Right lobe of liver (tissue), 4 donors: ENCODE data around the gene UBAC2.

Experiments used
- POLR2A ChIP-seq: fragments of 450-650 bp; IDR thresholded peaks from one replicate; pipeline ENCODE4 v1.6.1; 2017; ENCODE audit warnings: antibody characterized with exemption, mild to moderate bottlenecking
- TF ChIP-seq, protein P1 (sequence below), 4 donors: fragments of 200-600 bp in 3 of 4; fragments of 450-650 bp in 1 of 4; IDR thresholded peaks; one replicate each; pipeline versions ENCODE4 v1.5.1 to v1.8.0; 2016 to 2022; ENCODE audit warnings: antibody characterized with exemption in 4 of 4, mild to moderate bottlenecking in 2 of 4
- donor health status: DM: no; HTN: no; CAD: no.
- donor health status: DM: no; HTN: no; CAD: no.
- donor health status: DM: no; HTN: yes; CAD: no.

DNA sequence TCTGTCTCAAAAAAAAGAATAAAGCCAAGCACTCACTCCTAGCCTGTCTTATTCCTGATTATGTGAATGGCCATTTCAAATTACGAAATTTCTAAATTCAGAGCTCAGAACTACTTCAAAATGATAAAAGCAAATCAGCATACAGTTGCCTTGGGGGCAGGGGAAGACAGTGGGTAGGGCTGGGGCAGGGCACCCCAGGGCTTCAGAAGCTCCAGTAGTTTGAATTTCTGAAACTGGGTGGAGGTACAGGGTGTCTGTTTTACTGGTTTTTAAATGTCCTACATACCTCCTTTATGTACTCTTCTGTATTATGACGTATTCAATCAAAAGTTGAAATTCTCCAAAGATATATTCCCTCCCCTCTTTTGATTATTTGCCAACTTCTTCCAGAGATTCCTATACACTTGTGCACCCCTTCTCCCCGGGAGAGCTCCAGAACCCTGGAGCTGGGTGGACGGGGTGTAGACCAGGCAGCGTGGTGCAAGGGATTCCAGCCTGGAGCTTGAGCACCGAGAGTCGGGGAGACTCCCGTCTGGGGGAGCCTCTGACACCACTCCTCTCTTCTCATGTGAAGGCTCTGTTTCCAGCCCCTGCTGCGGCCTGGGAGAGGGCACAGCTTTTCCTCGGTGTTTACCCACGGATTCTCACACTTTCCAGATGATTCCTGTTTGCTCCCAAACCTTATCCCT lies 191.3 kb downstream of the UBAC2 start:
- TF ChIP-seq, protein P1, sequence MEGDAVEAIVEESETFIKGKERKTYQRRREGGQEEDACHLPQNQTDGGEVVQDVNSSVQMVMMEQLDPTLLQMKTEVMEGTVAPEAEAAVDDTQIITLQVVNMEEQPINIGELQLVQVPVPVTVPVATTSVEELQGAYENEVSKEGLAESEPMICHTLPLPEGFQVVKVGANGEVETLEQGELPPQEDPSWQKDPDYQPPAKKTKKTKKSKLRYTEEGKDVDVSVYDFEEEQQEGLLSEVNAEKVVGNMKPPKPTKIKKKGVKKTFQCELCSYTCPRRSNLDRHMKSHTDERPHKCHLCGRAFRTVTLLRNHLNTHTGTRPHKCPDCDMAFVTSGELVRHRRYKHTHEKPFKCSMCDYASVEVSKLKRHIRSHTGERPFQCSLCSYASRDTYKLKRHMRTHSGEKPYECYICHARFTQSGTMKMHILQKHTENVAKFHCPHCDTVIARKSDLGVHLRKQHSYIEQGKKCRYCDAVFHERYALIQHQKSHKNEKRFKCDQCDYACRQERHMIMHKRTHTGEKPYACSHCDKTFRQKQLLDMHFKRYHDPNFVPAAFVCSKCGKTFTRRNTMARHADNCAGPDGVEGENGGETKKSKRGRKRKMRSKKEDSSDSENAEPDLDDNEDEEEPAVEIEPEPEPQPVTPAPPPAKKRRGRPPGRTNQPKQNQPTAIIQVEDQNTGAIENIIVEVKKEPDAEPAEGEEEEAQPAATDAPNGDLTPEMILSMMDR (IDR thresholded peaks at IDR 0.05) = no peak
- TF ChIP-seq POLR2A = no peak
